Hindlimb muscle (tissue), 1 donor: ENCODE results near the gene HPN. TPM values are rescaled to one million over a fixed set of nuclear protein-coding genes. Genes with fewer than 3 reads are reported as not detected.
A peak's percentile ranks its signal among the peaks of the same experiment; 100 is the strongest.
"Not testable (repeated sequence)": the region's sequence is repeated elsewhere in the genome, so short reads cannot be mapped to it uniquely, and the experiment has no call there.

Experiments used
- DNase-seq: peaks from one replicate; pipeline ENCODE4 v3.0.0-alpha.2; 2013
- polyA plus RNA-seq: library from polyadenylated mRNA; unstranded; fragments of 120-200 nt; gene quantifications from one replicate; pipeline ENCODE4 v1.2.1, GENCODE V29; 2013; ENCODE audit not compliant: insufficient read length

Gene HPN
- polyA plus RNA-seq, 1 donor, result 0.36 TPM

- DNase-seq, result no peak
Observed at GRCh38 chr19:35085947-35086346, 44.4 kb downstream of the HPN start.

- no peak for DNase-seq
Observed at GRCh38 chr19:35086455-35086854, 44.9 kb downstream of the HPN start.

GRCh38 chr19:35087393-35087792 lies 45.9 kb downstream of the HPN start:
- no peak for DNase-seq

- no peak for DNase-seq
Observed at GRCh38 chr19:35088131-35088913, 46.8 kb downstream of the HPN start.

- DNase-seq, result no peak
Observed at GRCh38 chr19:35089554-35089953, 48.0 kb downstream of the HPN start.

GRCh38 chr19:35090160-35090505 lies 48.6 kb downstream of the HPN start:
- no peak for DNase-seq

GRCh38 chr19:35090506-35091214 lies 49.1 kb downstream of the HPN start:
- DNase-seq, result peak; percentile 52

GRCh38 chr19:35093430-35093829 lies 51.9 kb downstream of the HPN start:
- DNase-seq, result no peak

GRCh38 chr19:35093941-35094647 lies 52.6 kb downstream of the HPN start:
- no peak for DNase-seq

GRCh38 chr19:35094656-35095055 lies 53.1 kb downstream of the HPN start:
- no peak for DNase-seq

- DNase-seq, result no peak
Observed at GRCh38 chr19:35095667-35096368, 54.3 kb downstream of the HPN start.

- no peak for DNase-seq
Observed at GRCh38 chr19:35098413-35099049, 57.0 kb downstream of the HPN start.

GRCh38 chr19:35099155-35099896 lies 57.8 kb downstream of the HPN start:
- no peak for DNase-seq

- DNase-seq, result no peak
Observed at GRCh38 chr19:35099897-35100275, 58.4 kb downstream of the HPN start.

- DNase-seq, result no peak
Observed at GRCh38 chr19:35100588-35101533, 59.3 kb downstream of the HPN start.

- not testable (repeated sequence) for DNase-seq
Observed at GRCh38 chr19:35101949-35102348, 60.4 kb downstream of the HPN start.

- DNase-seq, result not testable (repeated sequence)
Observed at GRCh38 chr19:35103614-35104013, 62.1 kb downstream of the HPN start.

- DNase-seq, result no peak
Observed at GRCh38 chr19:35104361-35104760, 62.8 kb downstream of the HPN start.

- no peak for DNase-seq
Observed at GRCh38 chr19:35105047-35105410, 63.5 kb downstream of the HPN start.
